Activated CD4-positive, alpha-beta T cell treated with anti-CD3 and anti-CD28 coated beads for 48 hours (primary cell): Measurements from ENCODE around the gene GP1BB.
"Not testable (repeated sequence)": the region's sequence is repeated elsewhere in the genome, so short reads cannot be mapped to it uniquely, and the experiment has no call there.

Experiments used
- DNase-seq: peaks from one replicate; pipeline ENCODE4 v3.0.0-alpha.2; 2020

Gene GP1BB

GRCh38 chr22:19693981-19694670 lies 29.2 kb upstream of the GP1BB start:
- DNase-seq: no peak

GRCh38 chr22:19694696-19695095 lies 28.6 kb upstream of the GP1BB start:
- DNase-seq: no peak

DNA sequence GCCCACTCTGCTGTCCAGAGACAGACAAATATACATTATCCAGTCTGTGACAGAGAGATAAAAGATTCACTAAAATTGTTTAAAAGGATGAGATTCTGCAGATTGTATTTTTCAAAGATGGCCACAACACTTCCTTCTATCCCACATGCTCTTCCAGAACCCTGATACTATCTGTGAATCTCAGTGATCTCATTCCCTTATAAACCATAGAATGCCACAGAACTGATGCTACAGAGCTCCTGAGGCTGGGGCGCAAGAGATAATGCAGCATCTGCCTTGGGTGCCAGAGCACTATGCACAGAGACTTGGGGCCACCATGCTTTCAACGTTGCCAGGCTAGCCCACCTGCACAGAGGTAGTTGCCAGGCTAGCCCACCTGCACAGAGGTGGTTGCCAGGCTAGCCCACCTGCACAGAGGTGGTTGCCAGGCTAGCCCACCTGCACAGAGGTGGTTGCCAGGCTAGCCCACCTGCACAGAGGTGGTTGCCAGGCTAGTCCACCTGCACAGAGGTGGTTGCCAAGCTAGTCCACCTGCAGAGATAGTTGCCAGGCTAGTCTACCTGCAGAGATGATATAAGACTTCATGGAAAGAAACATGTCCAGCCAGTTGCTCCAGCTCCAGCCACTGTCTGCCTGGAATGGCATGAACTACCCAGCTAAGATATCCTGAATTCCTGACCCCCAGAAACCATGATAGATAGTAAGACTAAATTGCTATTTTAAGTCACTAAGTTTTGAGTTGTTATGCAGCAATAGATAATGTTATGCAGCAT lies 26.6 kb upstream of the GP1BB start:
- no peak for DNase-seq

- not testable (repeated sequence) for DNase-seq
Observed at GRCh38 chr22:19697871-19698270, 25.5 kb upstream of the GP1BB start.

DNA sequence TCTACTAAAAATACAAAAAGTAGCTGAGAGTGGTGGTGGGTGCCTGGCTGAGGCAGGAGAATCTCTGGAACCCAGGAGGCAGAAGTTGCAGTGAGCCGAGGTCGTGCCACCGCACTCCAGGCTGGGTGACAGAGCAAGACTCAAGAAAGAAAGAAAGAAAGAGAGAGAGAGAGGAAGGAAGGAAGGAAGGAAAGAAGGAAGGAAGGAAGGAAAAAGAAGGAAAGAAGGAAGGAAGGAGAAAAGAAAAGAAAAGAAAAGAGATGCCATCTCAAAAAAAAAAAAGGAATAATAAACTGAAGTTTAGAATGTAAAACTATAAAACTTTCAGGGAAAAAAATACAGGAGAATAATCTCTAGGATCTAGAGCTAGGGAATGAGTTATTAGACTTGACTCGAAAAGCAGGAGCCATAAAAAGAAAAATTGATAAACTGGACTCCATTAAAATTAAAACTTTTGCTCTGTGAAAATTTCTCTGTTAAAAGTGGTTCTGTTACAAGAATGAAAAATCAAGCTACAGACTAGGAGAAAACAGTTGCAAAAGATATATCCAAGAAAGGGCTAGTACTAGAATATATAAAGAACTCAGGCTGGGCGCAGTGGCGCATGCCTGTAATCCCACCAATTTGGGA lies 22.4 kb upstream of the GP1BB start:
- DNase-seq: no peak

DNA sequence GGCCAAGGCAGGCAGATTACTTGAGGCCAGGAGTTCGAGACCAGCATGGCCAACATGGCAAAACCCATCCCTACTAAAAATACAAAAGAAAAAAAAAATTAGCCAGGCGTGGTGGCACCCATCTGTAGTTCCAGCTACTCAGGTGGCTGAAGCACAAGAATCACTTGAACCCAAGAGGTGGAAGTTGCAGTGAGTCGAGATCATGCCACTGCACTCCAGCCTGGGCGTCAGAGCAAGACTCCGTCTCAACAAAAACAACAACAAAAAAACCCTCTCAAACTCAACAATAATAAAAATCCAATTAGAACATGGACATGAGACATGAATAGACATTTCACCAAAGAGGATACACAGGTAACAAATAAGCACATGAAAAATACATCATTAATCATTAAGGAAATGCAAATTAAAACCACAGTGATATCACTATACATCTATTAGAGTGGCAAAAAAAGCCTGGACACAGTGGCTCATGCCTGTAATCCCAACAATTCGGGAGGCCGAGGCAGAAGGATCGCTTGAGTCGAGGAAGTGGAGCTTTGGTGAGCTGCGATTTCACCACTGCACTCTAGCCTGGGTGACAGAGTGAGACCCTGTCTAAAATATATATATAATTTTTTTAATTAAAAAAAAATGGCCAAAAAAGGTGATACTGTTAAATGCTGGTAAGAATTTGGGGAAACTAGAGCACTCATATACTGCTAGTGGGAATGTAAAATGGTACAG lies 21.8 kb upstream of the GP1BB start:
- no peak for DNase-seq

- no peak for DNase-seq
Observed at GRCh38 chr22:19703869-19704268, 19.5 kb upstream of the GP1BB start.

DNA sequence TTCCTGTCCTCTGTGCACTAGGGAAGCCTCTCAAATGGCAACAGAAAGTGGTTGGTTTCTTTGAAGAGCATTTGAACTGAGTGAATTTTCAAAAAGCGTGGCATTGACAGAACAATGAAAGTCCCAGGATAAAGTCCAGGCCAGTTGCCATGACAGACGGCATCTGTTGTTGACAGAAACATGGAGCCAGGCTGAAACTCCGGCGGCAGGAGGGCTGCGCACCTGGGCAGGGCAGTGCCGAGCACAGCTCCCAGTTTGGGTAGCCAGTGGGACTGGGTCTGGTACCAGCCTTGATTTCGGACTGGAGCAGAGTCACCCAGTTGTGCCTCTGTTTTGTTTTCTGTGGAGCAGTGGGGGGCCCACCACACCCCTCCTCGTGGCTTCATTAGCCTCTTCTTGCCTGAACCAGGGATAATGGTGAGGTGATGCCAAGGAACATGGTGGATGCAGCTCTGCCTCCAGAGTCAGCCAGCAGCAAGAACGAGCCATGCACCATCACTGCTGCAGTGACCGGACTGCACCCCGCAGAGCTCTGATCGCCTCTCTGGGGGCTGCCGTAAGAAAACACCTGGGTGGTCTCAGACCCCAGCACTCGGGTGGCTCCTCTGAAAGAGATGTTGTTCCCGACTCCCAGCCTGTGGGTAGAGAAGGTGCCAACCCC lies 18.9 kb upstream of the GP1BB start:
- no peak for DNase-seq

DNA sequence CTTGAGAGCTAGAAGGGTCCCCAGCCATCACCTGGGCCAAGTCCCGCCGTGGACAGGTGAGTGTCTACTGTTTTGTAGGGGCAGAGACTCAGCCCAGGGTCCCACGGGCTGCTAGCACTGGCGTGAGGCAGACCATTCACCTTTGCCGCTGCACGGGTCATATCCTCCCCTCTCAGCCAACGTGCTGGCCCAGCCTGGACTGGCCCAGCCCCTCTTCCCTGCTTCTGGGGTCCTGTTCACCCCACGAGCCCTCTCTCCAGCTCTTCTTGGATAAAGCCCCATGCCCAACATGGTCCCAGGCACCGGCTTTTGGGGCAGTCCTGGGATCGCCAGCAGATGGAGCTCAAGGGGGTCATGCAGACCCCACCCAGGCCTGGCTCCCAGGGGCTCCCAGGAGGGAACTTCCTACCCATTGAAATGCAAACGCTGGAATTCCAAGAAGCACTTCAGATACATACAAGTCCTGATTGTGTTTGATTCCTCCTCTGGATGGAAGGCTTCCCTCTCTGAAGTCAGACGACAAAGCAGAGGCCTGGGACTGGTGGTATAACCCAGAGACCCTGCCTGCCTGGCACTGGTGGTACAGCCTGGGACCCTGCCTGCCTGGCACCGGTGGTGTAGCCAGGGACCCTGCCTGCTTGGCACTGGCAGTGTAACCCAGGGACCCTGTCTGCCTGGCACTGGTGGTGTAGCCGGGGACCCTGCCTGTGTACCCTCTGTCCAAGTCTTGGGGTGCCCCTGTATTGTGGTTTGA lies 18.0 kb upstream of the GP1BB start:
- no peak for DNase-seq

DNA sequence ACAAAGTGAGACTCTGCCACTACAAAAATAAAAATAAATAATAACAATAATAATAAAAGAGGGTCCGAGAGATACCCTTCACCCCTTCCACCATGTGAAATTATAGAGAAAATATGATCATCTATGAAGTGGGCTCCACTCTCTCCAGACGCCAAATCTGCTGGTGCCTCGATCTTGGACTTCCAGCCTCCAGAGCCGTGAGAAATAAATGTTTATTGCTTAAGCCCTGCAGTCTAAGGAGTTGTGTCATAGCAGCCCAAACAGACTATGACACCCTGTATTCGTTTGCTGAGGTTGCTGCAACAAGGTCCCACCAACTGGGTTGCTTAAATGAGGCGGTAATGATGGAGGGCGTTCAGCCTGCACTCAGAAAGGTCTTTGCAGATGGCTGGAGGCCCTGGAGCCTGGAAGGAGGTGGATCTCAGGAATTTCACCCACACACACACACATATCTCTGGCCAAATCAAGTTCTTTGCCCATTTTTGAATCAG lies 16.6 kb upstream of the GP1BB start:
- no peak for DNase-seq

DNA sequence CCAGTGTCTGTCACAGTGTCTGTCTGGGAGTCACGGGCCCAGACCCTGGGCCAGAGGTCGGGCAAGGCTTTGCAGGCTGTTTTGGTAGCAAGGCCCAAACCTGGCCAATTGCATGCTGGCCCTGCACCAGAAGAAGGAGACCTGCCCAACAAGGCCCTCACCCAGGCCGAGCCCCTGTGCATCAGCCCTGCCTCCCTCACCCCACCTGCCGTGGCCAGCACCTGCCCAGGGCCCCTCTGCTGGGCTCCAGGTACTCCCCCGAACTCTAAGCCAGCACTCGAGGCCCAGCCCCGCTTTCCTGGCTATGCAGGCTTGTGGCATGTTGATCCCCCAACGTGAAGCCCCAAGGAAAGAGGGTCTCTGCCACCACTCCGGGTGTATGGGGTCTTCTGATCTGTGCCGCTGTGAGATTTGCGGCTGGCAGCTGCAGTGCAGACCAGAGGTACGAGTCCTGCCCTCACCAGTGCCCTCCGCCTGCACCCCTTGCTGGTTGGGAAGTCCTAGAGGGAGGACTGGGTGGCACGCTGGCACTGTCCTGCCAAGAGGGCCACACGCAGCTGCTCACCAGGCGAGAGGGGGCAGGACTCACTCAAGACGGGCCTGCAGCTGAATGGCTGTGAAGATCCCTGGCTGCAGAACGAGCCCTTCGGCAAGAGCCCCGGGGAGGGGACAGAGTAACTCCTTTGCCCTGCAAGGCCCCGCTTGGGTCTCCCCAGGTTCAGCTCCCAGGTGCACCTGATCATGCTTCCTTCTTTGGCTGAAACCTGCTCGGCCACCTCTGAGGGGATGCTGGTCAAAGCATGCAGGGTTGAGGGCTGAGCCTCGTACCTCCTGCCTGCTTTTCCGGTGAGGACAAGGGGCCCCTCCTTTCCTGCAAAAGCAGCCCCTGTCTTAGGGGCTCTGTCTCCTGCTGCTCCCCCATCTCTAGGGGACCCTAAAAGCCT lies 15.7 kb upstream of the GP1BB start:
- no peak for DNase-seq

DNA sequence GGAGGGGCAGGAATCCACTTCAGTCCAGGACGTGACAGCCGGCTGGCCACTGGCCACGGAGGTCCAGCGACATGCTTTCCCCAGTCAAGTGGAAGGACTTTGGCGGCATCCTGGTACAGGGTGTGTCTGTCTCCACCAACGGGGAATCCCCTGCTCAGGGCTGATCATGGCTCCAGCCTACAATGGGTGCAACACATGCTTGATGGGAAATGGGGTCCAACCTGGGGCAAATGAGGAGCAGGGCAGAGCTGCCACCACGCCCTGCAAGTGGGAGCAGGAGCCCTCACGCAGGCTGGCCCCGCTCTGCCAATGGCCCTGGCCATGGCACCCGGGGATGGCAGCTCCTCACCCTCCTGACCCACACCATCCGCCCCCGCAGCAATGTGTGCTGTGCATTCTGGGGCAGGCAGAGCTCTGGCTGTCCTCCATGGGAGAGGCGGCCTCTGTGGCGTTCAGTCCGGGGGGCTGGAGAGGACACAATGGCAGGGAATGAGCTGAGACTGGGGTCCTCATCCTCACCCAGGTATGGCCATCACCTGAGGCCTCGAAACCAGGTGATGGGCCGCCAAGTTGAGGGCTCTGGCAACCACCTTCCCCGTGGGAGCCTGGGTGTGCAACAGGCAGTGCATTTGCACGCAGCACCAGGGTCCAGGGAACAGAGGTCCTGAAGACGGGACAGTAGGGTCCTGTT lies 14.9 kb upstream of the GP1BB start:
- DNase-seq: no peak

GRCh38 chr22:19709063-19709769 lies 14.1 kb upstream of the GP1BB start:
- no peak for DNase-seq

DNA sequence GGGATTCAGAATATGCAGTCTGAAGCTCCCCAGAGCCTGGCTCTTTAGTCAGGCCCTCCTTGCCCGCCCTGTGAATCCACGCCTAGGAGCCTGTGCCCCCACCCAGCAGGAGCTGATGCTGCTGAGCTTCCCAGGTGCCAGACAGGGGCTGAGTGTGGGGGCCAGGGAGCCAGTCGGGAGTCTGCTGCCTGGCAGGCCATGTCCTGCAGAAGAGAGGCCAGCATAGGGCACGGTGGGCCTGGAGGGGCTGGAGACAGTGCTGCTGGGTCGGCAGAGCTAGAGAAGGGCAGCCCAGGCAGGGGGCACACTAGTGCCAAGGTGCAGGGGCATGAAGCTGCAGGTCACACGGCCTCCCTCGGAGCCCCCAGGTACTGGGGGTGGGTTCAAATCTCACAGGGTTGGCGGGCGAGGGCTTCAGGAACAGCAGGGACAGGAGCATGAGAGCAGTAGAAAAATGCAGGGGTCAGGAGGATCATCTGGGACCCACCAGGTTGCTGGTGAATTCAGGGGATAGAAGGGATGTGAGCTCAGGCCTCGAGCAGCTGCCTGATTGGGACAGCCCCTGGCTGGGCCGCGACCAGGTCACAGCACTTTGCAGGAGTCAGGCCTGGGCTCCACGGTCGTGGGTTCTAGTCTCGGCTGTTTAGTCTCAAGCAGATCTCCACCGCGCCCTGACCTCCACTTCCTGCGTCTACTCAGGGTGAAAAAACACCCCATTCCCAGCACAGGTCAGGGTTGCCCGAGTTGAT lies 13.1 kb upstream of the GP1BB start:
- no peak for DNase-seq

DNA sequence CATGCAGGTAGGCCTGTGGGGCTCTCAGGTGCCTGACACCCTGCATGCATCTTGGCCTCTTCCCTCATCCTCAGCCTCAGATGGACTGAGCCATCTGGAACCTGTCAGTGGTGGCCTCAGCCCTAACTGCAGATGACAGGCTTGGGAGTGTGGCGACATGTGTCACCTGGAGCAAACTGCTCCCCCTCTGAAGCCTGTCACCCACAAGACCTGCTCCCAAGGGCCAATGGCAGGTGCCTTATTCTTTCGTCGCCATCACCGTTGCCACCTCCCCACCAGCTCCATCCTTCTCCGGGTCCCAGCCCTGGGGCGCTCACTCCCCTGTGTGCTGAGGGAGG lies 12.6 kb upstream of the GP1BB start:
- no peak for DNase-seq

- no peak for DNase-seq
Observed at GRCh38 chr22:19713245-19713644, 10.1 kb upstream of the GP1BB start.

DNA sequence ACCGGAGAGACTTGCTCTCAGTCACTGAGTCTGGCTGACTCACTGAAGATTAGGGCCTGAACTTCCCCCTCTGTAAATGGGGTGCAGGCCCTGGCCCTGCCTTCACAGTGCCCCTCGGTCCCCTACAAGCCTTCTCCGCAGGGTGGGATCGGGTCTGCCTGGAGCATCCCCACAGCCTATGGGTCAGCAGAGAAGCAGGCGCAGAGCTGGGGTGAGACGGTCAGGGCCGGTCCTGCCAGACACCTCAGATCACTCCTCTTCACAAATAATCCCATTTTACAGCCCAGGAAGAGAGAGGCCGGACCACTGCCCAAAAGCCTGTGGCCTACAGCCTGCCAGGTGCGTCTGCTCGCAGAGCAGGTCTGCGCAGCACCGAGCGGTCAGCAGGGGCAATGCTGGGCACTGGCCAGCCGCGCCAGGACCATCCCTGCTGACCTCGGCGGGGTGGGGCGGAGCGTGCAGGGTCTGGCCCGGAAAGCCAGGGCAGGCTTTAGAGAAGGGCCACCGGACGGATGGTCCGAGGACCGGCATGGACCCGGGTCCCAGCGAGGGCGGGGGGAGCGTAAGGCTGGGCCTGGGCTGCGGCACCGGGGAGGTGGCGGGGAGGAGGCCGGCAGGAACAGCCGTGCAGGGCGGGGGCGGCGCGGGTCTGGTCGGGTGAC lies 9.6 kb upstream of the GP1BB start:
- no peak for DNase-seq
